ENCODE data around the gene DIPK1A.

DIPK1A gene

GRCh38 chr1:92929461-92929860 is 31.8 kb downstream of the DIPK1A start:
- no peak overlapping the region for H3K4me3 ChIP-seq (replicated peaks; ENCODE audit: low read depth, low read length)
- no peak for DNase-seq (ENCODE audit: extremely low read depth, low read depth)
- TF ChIP-seq CTCF (IDR thresholded peaks at IDR 0.05; ENCODE audit: low read depth, low read length, missing control alignments), result no peak

GRCh38 chr1:92927870-92928269 is 33.4 kb downstream of the DIPK1A start:
- TF ChIP-seq CTCF (IDR thresholded peaks at IDR 0.05; ENCODE audit: low read depth, low read length, missing control alignments), result no peak
- no peak for DNase-seq (ENCODE audit: extremely low read depth, low read depth)
- H3K4me3 ChIP-seq (replicated peaks; ENCODE audit: low read depth, low read length), result no peak overlapping the region

- no peak for TF ChIP-seq CTCF (IDR thresholded peaks at IDR 0.05; ENCODE audit: low read depth, low read length, missing control alignments)
- no peak for DNase-seq (ENCODE audit: extremely low read depth, low read depth)
These were observed 34.4 kb downstream of the DIPK1A start for GRCh38 chr1:92926873-92927272.

GRCh38 chr1:92924501-92924900 is 36.8 kb downstream of the DIPK1A start:
- H3K4me3 ChIP-seq (replicated peaks; ENCODE audit: low read depth, low read length), result no peak overlapping the region
- DNase-seq (ENCODE audit: extremely low read depth, low read depth), result no peak
- TF ChIP-seq CTCF (IDR thresholded peaks at IDR 0.05; ENCODE audit: low read depth, low read length, missing control alignments), result no peak

More at GRCh38 chr1:92926873-92927272, 34.4 kb downstream of the DIPK1A start:
- no peak overlapping the region for H3K4me3 ChIP-seq (replicated peaks; ENCODE audit: low read depth, low read length)

GRCh38 chr1:92923664-92924063 is 37.6 kb downstream of the DIPK1A start:
- no peak for DNase-seq (ENCODE audit: extremely low read depth, low read depth)
- no peak for TF ChIP-seq CTCF (IDR thresholded peaks at IDR 0.05; ENCODE audit: low read depth, low read length, missing control alignments)
- H3K4me3 ChIP-seq (replicated peaks; ENCODE audit: low read depth, low read length), result no peak overlapping the region

- DNase-seq (ENCODE audit: extremely low read depth, low read depth), result no peak
- TF ChIP-seq CTCF (IDR thresholded peaks at IDR 0.05; ENCODE audit: low read depth, low read length, missing control alignments), result no peak
These were observed 38.8 kb downstream of the DIPK1A start for GRCh38 chr1:92922356-92923035.

More at GRCh38 chr1:92922356-92923035, 38.8 kb downstream of the DIPK1A start:
- H3K4me3 ChIP-seq (replicated peaks; ENCODE audit: low read depth, low read length), result no peak overlapping the region

Measured in HFF-Myc (cell line).